ENCODE data around the gene GPC3. TPM values are rescaled to one million over a fixed set of nuclear protein-coding genes. Genes with fewer than 3 reads are reported as not detected.

The GPC3 gene
- total RNA-seq, 1 donor from 2014 or later = 4.2 TPM

- Mint-ChIP-seq H3K27ac (ENCODE audit: unreplicated experiment) (no peak overlapping the region), H3K36me3 (ENCODE audit: unreplicated experiment) (no peaks in the 10 kb centered on the region), H3K4me3 (ENCODE audit: unreplicated experiment) (no peak overlapping the region), H3K9me3 (ENCODE audit: unreplicated experiment) (no peaks in the 10 kb centered on the region), H3K4me1 (ENCODE audit: low read depth, unreplicated experiment) (peaks cover 3% of the 10 kb centered on the region), H3K27me3 (ENCODE audit: unreplicated experiment) (no peaks in the 10 kb centered on the region)
- no peak for DNase-seq
- TF ChIP-seq CTCF (IDR thresholded peaks at IDR 0.05; ENCODE audit: partially characterized antibody, unreplicated experiment) = no peak
Observed at GRCh38 chrX:133677123-133678063, 308.0 kb downstream of the GPC3 start.

GRCh38 chrX:133676344-133677122 is 308.9 kb downstream of the GPC3 start:
- Mint-ChIP-seq H3K4me1 (ENCODE audit: low read depth, unreplicated experiment) (peaks cover 7% of the 10 kb centered on the region), H3K9me3 (ENCODE audit: unreplicated experiment) (no peaks in the 10 kb centered on the region), H3K4me3 (ENCODE audit: unreplicated experiment) (no peak overlapping the region), H3K27ac (ENCODE audit: unreplicated experiment) (no peak overlapping the region), H3K36me3 (ENCODE audit: unreplicated experiment) (no peaks in the 10 kb centered on the region), H3K27me3 (ENCODE audit: unreplicated experiment) (no peaks in the 10 kb centered on the region)
- TF ChIP-seq CTCF (IDR thresholded peaks at IDR 0.05; ENCODE audit: partially characterized antibody, unreplicated experiment) = no peak
- DNase-seq = no peak

- H3K4me3 Mint-ChIP-seq (ENCODE audit: unreplicated experiment) = no peak overlapping the region
- no peaks in the 10 kb centered on the region for H3K36me3 Mint-ChIP-seq (ENCODE audit: unreplicated experiment)
- no peaks in the 10 kb centered on the region for H3K9me3 Mint-ChIP-seq (ENCODE audit: unreplicated experiment)
- DNase-seq = no peak
- no peaks in the 10 kb centered on the region for H3K27me3 Mint-ChIP-seq (ENCODE audit: unreplicated experiment)
- TF ChIP-seq CTCF (IDR thresholded peaks at IDR 0.05; ENCODE audit: partially characterized antibody, unreplicated experiment) = no peak
- peaks cover 15% of the 10 kb centered on the region for H3K4me1 Mint-ChIP-seq (ENCODE audit: low read depth, unreplicated experiment)
- H3K27ac Mint-ChIP-seq (ENCODE audit: unreplicated experiment) = no peak overlapping the region
Observed at GRCh38 chrX:133674726-133675470, 310.5 kb downstream of the GPC3 start.

- peak; percentile 80 for TF ChIP-seq CTCF (IDR thresholded peaks at IDR 0.05; ENCODE audit: partially characterized antibody, unreplicated experiment)
- Mint-ChIP-seq H3K27ac (ENCODE audit: unreplicated experiment) (no peak overlapping the region), H3K4me3 (ENCODE audit: unreplicated experiment) (no peak overlapping the region), H3K27me3 (ENCODE audit: unreplicated experiment) (peaks cover 2% of the 10 kb centered on the region), H3K9me3 (ENCODE audit: unreplicated experiment) (no peaks in the 10 kb centered on the region), H3K36me3 (ENCODE audit: unreplicated experiment) (no peaks in the 10 kb centered on the region), H3K4me1 (ENCODE audit: low read depth, unreplicated experiment) (peaks cover 22% of the 10 kb centered on the region)
- no peak for DNase-seq
Observed at GRCh38 chrX:133670383-133670782, 315.0 kb downstream of the GPC3 start.

Data from glutamatergic neuron (in vitro differentiated cells).